ENCODE results near the gene STRIP1.
"Not testable (repeated sequence)": the region's sequence is repeated elsewhere in the genome, so short reads cannot be mapped to it uniquely, and the experiment has no call there.

STRIP1 gene

DNA sequence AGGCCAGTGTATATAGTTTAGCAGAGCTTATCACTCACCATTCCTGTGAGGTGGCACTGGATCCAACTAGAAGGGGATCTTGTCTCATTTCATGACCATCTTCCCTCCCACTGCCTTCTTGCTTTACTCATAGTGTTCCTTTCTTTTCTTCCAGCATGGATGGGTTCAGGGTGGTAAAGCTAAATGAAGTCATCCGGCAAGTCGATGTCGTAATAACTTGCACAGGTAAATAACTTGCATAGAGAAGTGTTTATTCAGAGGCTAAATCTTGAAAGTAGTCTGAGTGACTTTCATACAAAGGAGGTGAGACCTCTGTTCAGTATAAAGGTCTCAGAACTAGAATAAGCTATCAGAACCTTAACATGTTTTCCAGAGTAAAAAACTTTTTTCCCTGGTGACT is 16.6 kb upstream of the STRIP1 start:
- H3K36me3 ChIP-seq (ENCODE audit: control insufficient read depth, insufficient read depth, low read length): no peaks in the 10 kb centered on the region
- TF ChIP-seq, protein P1, sequence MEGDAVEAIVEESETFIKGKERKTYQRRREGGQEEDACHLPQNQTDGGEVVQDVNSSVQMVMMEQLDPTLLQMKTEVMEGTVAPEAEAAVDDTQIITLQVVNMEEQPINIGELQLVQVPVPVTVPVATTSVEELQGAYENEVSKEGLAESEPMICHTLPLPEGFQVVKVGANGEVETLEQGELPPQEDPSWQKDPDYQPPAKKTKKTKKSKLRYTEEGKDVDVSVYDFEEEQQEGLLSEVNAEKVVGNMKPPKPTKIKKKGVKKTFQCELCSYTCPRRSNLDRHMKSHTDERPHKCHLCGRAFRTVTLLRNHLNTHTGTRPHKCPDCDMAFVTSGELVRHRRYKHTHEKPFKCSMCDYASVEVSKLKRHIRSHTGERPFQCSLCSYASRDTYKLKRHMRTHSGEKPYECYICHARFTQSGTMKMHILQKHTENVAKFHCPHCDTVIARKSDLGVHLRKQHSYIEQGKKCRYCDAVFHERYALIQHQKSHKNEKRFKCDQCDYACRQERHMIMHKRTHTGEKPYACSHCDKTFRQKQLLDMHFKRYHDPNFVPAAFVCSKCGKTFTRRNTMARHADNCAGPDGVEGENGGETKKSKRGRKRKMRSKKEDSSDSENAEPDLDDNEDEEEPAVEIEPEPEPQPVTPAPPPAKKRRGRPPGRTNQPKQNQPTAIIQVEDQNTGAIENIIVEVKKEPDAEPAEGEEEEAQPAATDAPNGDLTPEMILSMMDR (IDR thresholded peaks at IDR 0.05): no peak

DNA sequence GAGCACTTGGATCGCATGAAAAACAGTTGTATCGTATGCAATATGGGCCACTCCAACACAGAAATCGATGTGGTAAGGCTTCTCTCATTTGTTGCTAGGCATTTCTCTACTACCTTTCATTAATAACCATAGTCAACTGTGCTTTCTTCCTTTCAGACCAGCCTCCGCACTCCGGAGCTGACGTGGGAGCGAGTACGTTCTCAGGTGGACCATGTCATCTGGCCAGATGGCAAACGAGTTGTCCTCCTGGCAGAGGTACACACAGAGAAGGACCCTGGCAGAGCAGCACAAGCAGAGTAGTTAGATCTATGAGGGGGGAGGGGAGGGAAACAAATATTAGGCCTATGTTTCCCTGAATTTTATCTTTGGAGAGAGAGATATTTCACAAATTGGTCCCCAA is 16.0 kb upstream of the STRIP1 start:
- Histone ChIP-seq H2AFZ (no peak overlapping the region), H3K79me2 (no peaks in the 10 kb centered on the region), H3K27ac (no peak overlapping the region), H3K4me2 (ENCODE audit: low read length) (no peak overlapping the region), H3K27me3 (ENCODE audit: control insufficient read depth, insufficient read depth, low read length) (no peaks in the 10 kb centered on the region), H3K9ac (no peak overlapping the region), H3K9me3 (ENCODE audit: control insufficient read depth, low read length) (no peaks in the 10 kb centered on the region), H3K4me1 (no peaks in the 10 kb centered on the region), H3K4me3 (ENCODE audit: low read depth, low read length) (no peak overlapping the region), H3K36me3 (ENCODE audit: control insufficient read depth, insufficient read depth, low read length) (no peaks in the 10 kb centered on the region)
- TF ChIP-seq, protein P1 (IDR thresholded peaks at IDR 0.05): no peak

More for the DNA sequence above, 16.6 kb upstream of the STRIP1 start:
- Histone ChIP-seq H3K27me3 (ENCODE audit: control insufficient read depth, insufficient read depth, low read length) (no peaks in the 10 kb centered on the region), H3K4me3 (ENCODE audit: low read depth, low read length) (no peak overlapping the region), H3K4me2 (ENCODE audit: low read length) (no peak overlapping the region), H2AFZ (no peak overlapping the region), H3K27ac (no peak overlapping the region), H3K79me2 (no peaks in the 10 kb centered on the region), H3K4me1 (no peaks in the 10 kb centered on the region), H3K9ac (no peak overlapping the region), H3K9me3 (ENCODE audit: control insufficient read depth, low read length) (no peaks in the 10 kb centered on the region)

DNA sequence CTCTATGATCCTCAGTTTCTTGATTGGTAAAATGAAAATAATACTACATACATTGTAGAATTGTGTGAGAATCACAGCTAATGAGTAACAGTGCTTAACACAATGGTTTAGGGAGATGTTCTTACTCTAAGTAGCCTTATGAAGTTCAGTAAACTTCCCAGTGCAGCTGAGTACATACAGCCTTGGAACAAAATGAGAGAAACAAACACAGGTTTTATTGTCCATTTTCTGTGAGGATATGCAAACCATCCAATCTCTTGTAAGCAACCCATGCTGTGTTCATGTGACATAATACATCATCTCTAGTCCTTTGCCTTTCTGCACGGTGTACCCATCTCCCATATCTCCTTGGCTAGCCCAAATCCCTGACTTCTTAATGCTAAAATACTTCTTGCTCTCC is 14.7 kb upstream of the STRIP1 start:
- no peaks in the 10 kb centered on the region for H3K79me2 ChIP-seq
- no peak overlapping the region for H3K27ac ChIP-seq
- no peaks in the 10 kb centered on the region for H3K36me3 ChIP-seq (ENCODE audit: control insufficient read depth, insufficient read depth, low read length)
- H3K4me3 ChIP-seq (ENCODE audit: low read depth, low read length): no peak overlapping the region
- no peaks in the 10 kb centered on the region for H3K9me3 ChIP-seq (ENCODE audit: control insufficient read depth, low read length)
- no peak overlapping the region for H2AFZ ChIP-seq
- H3K27me3 ChIP-seq (ENCODE audit: control insufficient read depth, insufficient read depth, low read length): no peaks in the 10 kb centered on the region
- no peak overlapping the region for H3K9ac ChIP-seq
- H3K4me2 ChIP-seq (ENCODE audit: low read length): no peak overlapping the region
- TF ChIP-seq, protein P1 (IDR thresholded peaks at IDR 0.05): no peak
- no peaks in the 10 kb centered on the region for H3K4me1 ChIP-seq

DNA sequence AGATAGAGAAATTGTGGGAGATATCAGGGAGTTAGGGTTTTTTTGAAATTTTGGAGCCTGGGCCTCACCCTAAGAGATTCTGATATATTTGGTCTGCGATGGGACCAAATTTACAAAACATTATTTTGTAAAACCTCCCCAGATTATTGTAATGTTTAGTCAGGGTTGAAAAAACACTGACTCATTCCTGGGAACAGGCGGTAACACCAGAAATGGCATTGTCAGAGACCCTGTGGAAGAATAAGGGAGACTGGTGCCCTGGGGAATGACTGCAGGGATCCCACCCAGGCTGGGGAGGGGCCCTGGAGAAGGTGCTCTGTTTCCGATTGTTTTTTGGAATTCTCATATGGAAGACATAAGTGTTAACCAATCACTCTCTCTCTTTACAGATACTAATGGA is 13.1 kb upstream of the STRIP1 start:
- no peaks in the 10 kb centered on the region for H3K4me1 ChIP-seq
- TF ChIP-seq, protein P1 (IDR thresholded peaks at IDR 0.05): no peak
- H3K4me2 ChIP-seq (ENCODE audit: low read length): no peak overlapping the region
- no peaks in the 10 kb centered on the region for H3K27me3 ChIP-seq (ENCODE audit: control insufficient read depth, insufficient read depth, low read length)
- no peak overlapping the region for H3K27ac ChIP-seq
- H3K36me3 ChIP-seq (ENCODE audit: control insufficient read depth, insufficient read depth, low read length): no peaks in the 10 kb centered on the region
- no peaks in the 10 kb centered on the region for H3K79me2 ChIP-seq
- H3K4me3 ChIP-seq (ENCODE audit: low read depth, low read length): no peak overlapping the region
- H3K9me3 ChIP-seq (ENCODE audit: control insufficient read depth, low read length): no peaks in the 10 kb centered on the region
- H3K9ac ChIP-seq: no peak overlapping the region
- no peak overlapping the region for H2AFZ ChIP-seq

DNA sequence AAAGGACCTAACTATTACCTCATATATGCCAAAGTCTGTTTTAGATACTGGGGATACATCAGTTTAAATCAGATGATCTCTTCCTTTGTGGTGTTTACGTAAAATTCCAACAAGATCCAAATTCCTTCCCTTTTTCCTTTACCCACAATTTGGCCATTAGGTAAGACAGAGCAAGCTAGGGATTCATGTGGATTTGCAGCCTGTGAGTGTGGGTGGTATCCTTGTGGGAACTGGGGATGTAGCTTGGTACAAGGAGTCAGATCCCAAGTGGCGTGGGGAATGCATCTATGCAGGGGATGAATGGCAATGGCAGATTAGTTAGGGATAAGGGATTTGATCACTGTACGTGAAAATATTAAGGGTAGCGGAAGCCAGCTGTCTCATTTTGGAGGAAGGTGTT is 9.8 kb upstream of the STRIP1 start:
- no peaks in the 10 kb centered on the region for H3K4me1 ChIP-seq
- TF ChIP-seq, protein P1 (IDR thresholded peaks at IDR 0.05): no peak
- no peaks in the 10 kb centered on the region for H3K9me3 ChIP-seq (ENCODE audit: control insufficient read depth, low read length)
- no peaks in the 10 kb centered on the region for H3K79me2 ChIP-seq
- no peak overlapping the region for H3K4me2 ChIP-seq (ENCODE audit: low read length)
- H3K4me3 ChIP-seq (ENCODE audit: low read depth, low read length): no peak overlapping the region
- no peak overlapping the region for H2AFZ ChIP-seq
- H3K27ac ChIP-seq: no peak overlapping the region
- no peak overlapping the region for H3K9ac ChIP-seq
- no peaks in the 10 kb centered on the region for H3K27me3 ChIP-seq (ENCODE audit: control insufficient read depth, insufficient read depth, low read length)
- H3K36me3 ChIP-seq (ENCODE audit: control insufficient read depth, insufficient read depth, low read length): no peaks in the 10 kb centered on the region

DNA sequence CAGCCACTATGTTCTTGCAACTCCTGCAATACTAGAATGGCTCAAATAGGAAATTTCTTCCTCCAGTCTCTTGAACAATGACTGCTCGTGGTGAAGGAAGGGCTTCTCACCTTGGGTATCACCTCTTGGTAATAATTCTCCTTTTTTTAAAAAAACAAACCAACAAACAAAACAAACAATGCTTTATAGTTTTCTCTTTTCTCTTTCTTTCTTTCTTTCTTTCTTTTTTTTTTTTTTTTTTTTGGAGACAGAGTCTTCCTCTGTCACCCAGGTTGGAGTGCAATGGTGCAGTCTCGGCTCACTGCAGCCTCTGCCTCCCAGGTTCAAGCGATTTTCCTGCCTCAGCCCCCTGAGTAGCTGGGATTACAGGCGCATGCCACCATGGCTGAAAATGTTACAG is 3.7 kb upstream of the STRIP1 start:
- H2AFZ ChIP-seq: peak overlapping the region; percentile 75
- not testable (repeated sequence) for H3K4me1 ChIP-seq; H3K9me3 ChIP-seq (ENCODE audit: control insufficient read depth, low read length); H3K4me2 ChIP-seq (ENCODE audit: low read length); H3K9ac ChIP-seq; H3K4me3 ChIP-seq (ENCODE audit: low read depth, low read length); H3K79me2 ChIP-seq; H3K36me3 ChIP-seq (ENCODE audit: control insufficient read depth, insufficient read depth, low read length); H3K27me3 ChIP-seq (ENCODE audit: control insufficient read depth, insufficient read depth, low read length)
- H3K27ac ChIP-seq: peak overlapping the region; percentile 47
